WTC11 (cell line): ENCODE data around the gene DUSP2. TPM values are rescaled to one million over a fixed set of nuclear protein-coding genes. Genes with fewer than 3 reads are reported as not detected.

Experiments
- ATAC-seq: fragments of 200-7000 bp; cut with Tn5 transposase; 2 replicates; pipeline ENCODE4 v1.10.0; 2021; ENCODE audit warnings: mild to moderate bottlenecking, moderate library complexity
- CTCF ChIA-PET: fragments of 300-600 bp; sonication (Branson Sonifier 250); formaldehyde crosslinking; loops from one replicate; lab custom pipeline; 2021; ENCODE audit warnings: antibody characterized with exemption; lab: Charles Lee
- POLR2A ChIA-PET: fragments of 350-600 bp; sonication (Branson Sonifier 250); formaldehyde crosslinking; loops from one replicate; lab custom pipeline; 2021; ENCODE audit warnings: antibody characterized with exemption; lab: Charles Lee
- DNase-seq: peaks from one replicate; pipeline ENCODE4 v3.0.0; 2021; ENCODE audit warnings: low spot score
- H3K27ac Mint-ChIP-seq: 2 replicates; pipeline ENCODE4 v1.8.0; 2021; ENCODE audit warnings: mixed read lengths
- H3K27me3 Mint-ChIP-seq: 2 replicates; pipeline ENCODE4 v1.8.0; 2021; ENCODE audit warnings: low read depth, mild to moderate bottlenecking, moderate library complexity, mixed read lengths
- H3K36me3 Mint-ChIP-seq: 2 replicates; pipeline ENCODE4 v1.8.0; 2021; ENCODE audit warnings: mixed read lengths
- H3K4me1 Mint-ChIP-seq: 2 replicates; pipeline ENCODE4 v1.8.0; 2022; ENCODE audit warnings: mixed read lengths
- H3K4me3 Mint-ChIP-seq: 2 replicates; pipeline ENCODE4 v1.8.0; 2021; ENCODE audit warnings: mild to moderate bottlenecking, moderate library complexity, mixed read lengths
- H3K9me3 Mint-ChIP-seq: 2 replicates; pipeline ENCODE4 v1.8.0; 2021; ENCODE audit warnings: mixed read lengths
- ATF1 ChIP-seq: sonication (generic); formaldehyde crosslinking; IDR thresholded peaks from 2 replicates; pipeline ENCODE4 v1.8.1; 2023; ENCODE audit warnings: mild to moderate bottlenecking, moderate library complexity, missing genetic modification reagents
- CTCF ChIP-seq: fragments of 200-600 bp; IDR thresholded peaks from 2 replicates; pipeline ENCODE4 v1.8.0; 2022; ENCODE audit warnings: antibody characterized with exemption
- E2F4 ChIP-seq: sonication (generic); formaldehyde crosslinking; IDR thresholded peaks from 2 replicates; pipeline ENCODE4 v1.8.1; 2022; ENCODE audit warnings: low read depth, mild to moderate bottlenecking, moderate library complexity, missing genetic modification reagents, borderline replicate concordance
- ESRRA ChIP-seq: sonication (generic); formaldehyde crosslinking; IDR thresholded peaks from 2 replicates; pipeline ENCODE4 v1.8.1; 2022; ENCODE audit warnings: mild to moderate bottlenecking, missing genetic modification reagents, borderline replicate concordance
- ETV6 ChIP-seq: sonication (generic); formaldehyde crosslinking; IDR thresholded peaks from 2 replicates; pipeline ENCODE4 v1.8.1; 2022; ENCODE audit warnings: mild to moderate bottlenecking, missing genetic modification reagents
- FOXP1 ChIP-seq: sonication (generic); formaldehyde crosslinking; IDR thresholded peaks from 2 replicates; pipeline ENCODE4 v1.8.0; 2022; ENCODE audit warnings: missing genetic modification reagents, mild to moderate bottlenecking, moderate library complexity, borderline replicate concordance
- FOXP4 ChIP-seq: sonication (generic); formaldehyde crosslinking; IDR thresholded peaks from 2 replicates; pipeline ENCODE4 v1.8.0; 2022; ENCODE audit warnings: mild to moderate bottlenecking, missing genetic modification reagents
- IRF1 ChIP-seq: sonication (generic); formaldehyde crosslinking; IDR thresholded peaks from 2 replicates; pipeline ENCODE4 v1.8.0; 2023; ENCODE audit warnings: missing genetic modification reagents
- NFYB ChIP-seq: sonication (generic); formaldehyde crosslinking; conservative IDR thresholded peaks from 2 replicates; pipeline ENCODE4 v1.8.0; 2022; ENCODE audit warnings: low read depth, missing genetic modification reagents
- SMAD4 ChIP-seq: sonication (generic); formaldehyde crosslinking; IDR thresholded peaks from 2 replicates; pipeline ENCODE4 v1.8.0; 2022; ENCODE audit warnings: mild to moderate bottlenecking, missing genetic modification reagents
- ZNF121 ChIP-seq: sonication (generic); formaldehyde crosslinking; IDR thresholded peaks from 2 replicates; pipeline ENCODE4 v1.8.0; 2023; ENCODE audit warnings: missing genetic modification reagents
- ZNF138 ChIP-seq: sonication (generic); formaldehyde crosslinking; conservative IDR thresholded peaks from 2 replicates; pipeline ENCODE4 v1.8.1; 2022; ENCODE audit warnings: mild to moderate bottlenecking, moderate library complexity, missing genetic modification reagents
- ZNF423 ChIP-seq: fragments of 250-450 bp; sonication (Bioruptor Pico); IDR thresholded peaks from 2 replicates; pipeline ENCODE4 v2.1.2; 2022; ENCODE audit warnings: mild to moderate bottlenecking, moderate library complexity
- ZNF671 ChIP-seq: fragments of 250-450 bp; sonication (Bioruptor Pico); IDR thresholded peaks from 2 replicates; pipeline ENCODE4 v1.8.0; 2021; ENCODE audit warnings: mild to moderate bottlenecking
- ZSCAN18 ChIP-seq: fragments of 250-450 bp; sonication (Bioruptor Pico); IDR thresholded peaks from 2 replicates; pipeline ENCODE4 v2.1.2; 2022; ENCODE audit warnings: mild to moderate bottlenecking, moderate library complexity
- total RNA-seq: library from RNA; stranded (reverse); gene quantifications from 3 replicates; pipeline ENCODE4 v1.2.3, GENCODE V29; 2021

The DUSP2 gene
- total RNA-seq, 1 experiment from 2014 or later = 4.7 TPM

GRCh38 chr2:96108541-96109360, 36.5 kb downstream of the DUSP2 start:
- Mint-ChIP-seq H3K27me3 (no peaks in the 10 kb centered on the region; the same call in 1 of the 2 replicates), H3K36me3 (peaks cover 4% of the 10 kb centered on the region; the same call in 1 of the 2 replicates), H3K4me1 (peaks cover 23% of the 10 kb centered on the region), H3K27ac (peak overlapping the region; percentile 19; the same call in 1 of the 2 replicates), H3K9me3 (peaks cover 11% of the 10 kb centered on the region), H3K4me3 (peak overlapping the region; percentile 33; the same call in 1 of the 2 replicates)
- ATAC-seq (peak; percentile 74), DNase-seq (peak; percentile 38)
- ChIA-PET POLR2A (interaction anchor here (1.0 to 1.2 kb wide), 2 partner anchors 16 to 17 kb away, joined by 3 read pairs; no protein-coding TSS in a partner anchor), CTCF (interaction anchor here (0.8 to 3.2 kb wide), 11 partner anchors 9 to 116 kb away, joined by 3 to 28 read pairs (median 4); partner anchors contain the start of gene ASTL)
- TF ChIP-seq FOXP4 (0 out of 2 replicates have a peak, but pooled peaks have one; percentile 29), E2F4 (CRISPR knock-in tag) (no peak), ZNF423 (CRISPR knock-in tag) (peak; percentile 35; the same call in 1 of the 2 replicates), ETV6 (peak; percentile 88; the same call in 1 of the 2 replicates)

- POLR2A ChIA-PET = interaction anchor here (0.6 to 1.2 kb wide), 3 partner anchors 9 to 17 kb away, joined by 3 read pairs; no protein-coding TSS in a partner anchor
- Mint-ChIP-seq H3K36me3 (peaks cover 4% of the 10 kb centered on the region; the same call in 1 of the 2 replicates), H3K4me3 (no peak overlapping the region), H3K27me3 (no peaks in the 10 kb centered on the region; the same call in 1 of the 2 replicates), H3K4me1 (peaks cover 28% of the 10 kb centered on the region), H3K27ac (no peak overlapping the region), H3K9me3 (peaks cover 11% of the 10 kb centered on the region)
- CTCF ChIA-PET = interaction anchor here (1.0 to 3.2 kb wide), 10 partner anchors 8 to 116 kb away, joined by 3 to 28 read pairs (median 4); partner anchors contain the start of gene ASTL
- DNase-seq = peak; percentile 38
- ATAC-seq = peak; percentile 55
- TF ChIP-seq ZNF138 (no peak), SMAD4 (CRISPR knock-in tag) (no peak), ZNF671 (CRISPR knock-in tag) (no peak), IRF1 (no peak), ZNF121 (peak; percentile 75), ZSCAN18 (CRISPR knock-in tag) (no peak), ATF1 (CRISPR knock-in tag) (no peak)
These were observed 37.1 kb downstream of the DUSP2 start for GRCh38 chr2:96108151-96108540.

GRCh38 chr2:96107708-96108065, 37.6 kb downstream of the DUSP2 start:
- Mint-ChIP-seq H3K27me3 (no peaks in the 10 kb centered on the region; the same call in 1 of the 2 replicates), H3K9me3 (peaks cover 11% of the 10 kb centered on the region), H3K27ac (no peak overlapping the region), H3K4me1 (peaks cover 28% of the 10 kb centered on the region), H3K36me3 (peaks cover 4% of the 10 kb centered on the region; the same call in 1 of the 2 replicates), H3K4me3 (no peak overlapping the region)
- DNase-seq (peak; percentile 9), ATAC-seq (no peak)
- no peak for TF ChIP-seq NFYB
- TF ChIP-seq FOXP1 = peak; percentile 10; the same call in 1 of the 2 replicates
- no peak for TF ChIP-seq SMAD4 (CRISPR knock-in tag)
- TF ChIP-seq CTCF = no peak
- TF ChIP-seq ESRRA (CRISPR knock-in tag) = no peak
- ChIA-PET CTCF (interaction anchor here (1.0 to 3.2 kb wide), 6 partner anchors 7 to 85 kb away, joined by 3 to 28 read pairs (median 9); partner anchors contain the start of gene ASTL), POLR2A (interaction anchor here (0.6 to 1.2 kb wide), 3 partner anchors 9 to 16 kb away, joined by 3 read pairs; no protein-coding TSS in a partner anchor)
